Measurements from ENCODE around the gene BTNL3.
A peak's percentile ranks its signal among the peaks of the same experiment; 100 is the strongest.
"Not testable (repeated sequence)": the region's sequence is repeated elsewhere in the genome, so short reads cannot be mapped to it uniquely, and the experiment has no call there.

The BTNL3 gene

GRCh38 chr5:181017448-181017847 is 28.8 kb downstream of the BTNL3 start:
- DNase-seq; intact Hi-C loops (cut with DNase I): not testable (repeated sequence)

GRCh38 chr5:181020688-181021087 is 32.0 kb downstream of the BTNL3 start:
- intact Hi-C loops (cut with DNase I) = no loop called here
- DNase-seq = no peak

- intact Hi-C loops (cut with DNase I) = no loop called here
These were observed 35.8 kb downstream of the BTNL3 start for GRCh38 chr5:181024245-181025064.

GRCh38 chr5:181027452-181028031 is 38.9 kb downstream of the BTNL3 start:
- intact Hi-C loops (cut with DNase I) = no loop called here
- no peak for DNase-seq

More at GRCh38 chr5:181024245-181025064, 35.8 kb downstream of the BTNL3 start:
- no peak for DNase-seq

- intact Hi-C loops (cut with DNase I) = no loop called here
- DNase-seq = peak in 1 of 10 donors; percentile 69
These were observed 39.6 kb downstream of the BTNL3 start for GRCh38 chr5:181028032-181028819.

- intact Hi-C loops (cut with DNase I) = no loop called here
- no peak for DNase-seq
These were observed 43.1 kb downstream of the BTNL3 start for GRCh38 chr5:181031716-181032115.

- DNase-seq = no peak
- intact Hi-C loops (cut with DNase I) = no loop called here
These were observed 47.6 kb downstream of the BTNL3 start for GRCh38 chr5:181035991-181036815.

- intact Hi-C loops (cut with DNase I) = no loop called here
- DNase-seq = no peak
These were observed 48.2 kb downstream of the BTNL3 start for GRCh38 chr5:181036816-181037364.

- intact Hi-C loops (cut with DNase I) = no loop called here
- peak in 1 of 10 donors; percentile 54 for DNase-seq
These were observed 48.8 kb downstream of the BTNL3 start for GRCh38 chr5:181037365-181037861.

- DNase-seq = peak in 1 of 10 donors; percentile 70
- intact Hi-C loops (cut with DNase I) = no loop called here
These were observed 50.8 kb downstream of the BTNL3 start for GRCh38 chr5:181039471-181039870.

GRCh38 chr5:181039931-181040630 is 51.4 kb downstream of the BTNL3 start, which contains the start of gene BTNL9:
Gene BTNL9 (plus strand): TSS chr5:181040266. CDS start chr5:181045490, 5,224 bp downstream.
- DNase-seq = no peak
- intact Hi-C loops (cut with DNase I) = no loop called here

- no peak for DNase-seq
- intact Hi-C loops (cut with DNase I) = no loop called here
These were observed 51.9 kb downstream of the BTNL3 start for GRCh38 chr5:181040631-181040945.

- no peak for DNase-seq
- intact Hi-C loops (cut with DNase I) = no loop called here
These were observed 52.4 kb downstream of the BTNL3 start for GRCh38 chr5:181041043-181041442.

- intact Hi-C loops (cut with DNase I) = no loop called here
- DNase-seq = no peak
These were observed 53.5 kb downstream of the BTNL3 start for GRCh38 chr5:181042036-181042713.

GRCh38 chr5:181042722-181043121 is 54.1 kb downstream of the BTNL3 start:
- intact Hi-C loops (cut with DNase I) = no loop called here
- DNase-seq = no peak

GRCh38 chr5:181043285-181044092 is 54.8 kb downstream of the BTNL3 start:
- intact Hi-C loops (cut with DNase I) = no loop called here

GRCh38 chr5:181044093-181044599 is 55.5 kb downstream of the BTNL3 start:
- intact Hi-C loops (cut with DNase I) = no loop called here
- no peak for DNase-seq

More at GRCh38 chr5:181043285-181044092, 54.8 kb downstream of the BTNL3 start:
- peak in 1 of 10 donors; percentile 60 for DNase-seq
